PC-3 (cell line): Measurements from ENCODE around the gene GPR137B. TPM values are rescaled to one million over a fixed set of nuclear protein-coding genes. Genes with fewer than 3 reads are reported as not detected.
"Not testable (repeated sequence)": the region's sequence is repeated elsewhere in the genome, so short reads cannot be mapped to it uniquely, and the experiment has no call there.

Source experiments
- ATAC-seq: fragments of 200-7000 bp; cut with Tn5 transposase; 2 replicates; pipeline ENCODE4 v1.9.1; 2020; ENCODE audit warnings: mild to moderate bottlenecking, moderate library complexity
- BruUV-seq: library from RNA; stranded (reverse); fragments of 400-500 nt; replicated peaks from 2 replicates; lab custom pipeline; 2021; lab: Mats Ljungman, UMichigan
- CTCF ChIA-PET: fragments of 300-600 bp; sonication (Branson Sonifier 250); formaldehyde crosslinking; loops from one replicate; lab custom pipeline; 2022; ENCODE audit warnings: antibody characterized with exemption; lab: Charles Lee
- POLR2A ChIA-PET: fragments of 300-600 bp; sonication (Branson Sonifier 250); formaldehyde crosslinking; loops from one replicate; lab custom pipeline; 2022; ENCODE audit warnings: antibody characterized with exemption; ENCODE audit not compliant: unreplicated experiment; lab: Charles Lee
- DNase-seq: peaks from one replicate; pipeline ENCODE4 v3.0.0-alpha.2; 2015
- H2AFZ ChIP-seq: fragments of 300-600 bp; sonication (generic); 2 replicates; pipeline ENCODE4 v1.6.0; 2016; ENCODE audit warnings: antibody characterized with exemption, low read length
- H3F3A ChIP-seq: fragments of 300-600 bp; sonication (generic); one replicate; pipeline ENCODE4 v1.6.0; 2017; ENCODE audit warnings: antibody characterized with exemption, low read length, control low read depth, mild to moderate bottlenecking; ENCODE audit not compliant: unreplicated experiment
- H3K27ac ChIP-seq: fragments of 300-600 bp; sonication (generic); 2 replicates; pipeline ENCODE4 v1.5.1; 2016; ENCODE audit warnings: mild to moderate bottlenecking, low read length
- H3K27me3 ChIP-seq: fragments of 300-600 bp; sonication (generic); 2 replicates; pipeline ENCODE4 v1.6.1; 2016; ENCODE audit warnings: low read length, mixed read lengths
- H3K36me3 ChIP-seq: fragments of 300-600 bp; sonication (generic); 2 replicates; pipeline ENCODE4 v1.6.1; 2016; ENCODE audit warnings: low read depth, mixed run types, low read length, mixed read lengths
- H3K4me1 ChIP-seq: fragments of 300-600 bp; sonication (generic); 2 replicates; pipeline ENCODE4 v1.5.1; 2016; ENCODE audit warnings: low read length; ENCODE audit not compliant: insufficient read depth
- H3K4me2 ChIP-seq: fragments of 300-600 bp; sonication (generic); 2 replicates; pipeline ENCODE4 v1.6.0; 2016; ENCODE audit warnings: low read length
- H3K4me3 ChIP-seq: fragments of 300-600 bp; sonication (generic); 2 replicates; pipeline ENCODE4 v1.5.1; 2016; ENCODE audit warnings: mild to moderate bottlenecking, low read length, mixed read lengths
- H3K79me2 ChIP-seq: fragments of 300-600 bp; sonication (generic); 2 replicates; pipeline ENCODE4 v1.6.1; 2017; ENCODE audit warnings: low read length, mixed read lengths
- H3K9ac ChIP-seq: fragments of 300-600 bp; sonication (generic); 2 replicates; pipeline ENCODE4 v1.6.0; 2016; ENCODE audit warnings: mild to moderate bottlenecking, low read length
- H3K9me2 ChIP-seq: fragments of 300-600 bp; sonication (generic); replicated peaks from 2 replicates; pipeline ENCODE4 v1.6.1; 2016; ENCODE audit warnings: mixed run types, low read length, mixed read lengths
- H3K9me3 ChIP-seq: fragments of 300-600 bp; sonication (generic); 2 replicates; pipeline ENCODE4 v1.6.1; 2016; ENCODE audit warnings: low read length, mixed read lengths
- H4K20me1 ChIP-seq: fragments of 300-600 bp; sonication (generic); 2 replicates; pipeline ENCODE4 v1.6.1; 2016; ENCODE audit warnings: low read length, mixed read lengths
- EZH2 ChIP-seq: fragments of 300-600 bp; sonication (generic); IDR thresholded peaks from one replicate; pipeline ENCODE4 v1.6.1; 2017; ENCODE audit warnings: antibody characterized with exemption, mild to moderate bottlenecking, low read length; ENCODE audit not compliant: unreplicated experiment
- EZH2phosphoT487 ChIP-seq: fragments of 300-600 bp; sonication (generic); IDR thresholded peaks from 2 replicates; pipeline ENCODE4 v1.6.1; 2018; ENCODE audit warnings: mild to moderate bottlenecking, antibody characterized with exemption, low read length, borderline replicate concordance
- intact Hi-C: fragments of 100-400 bp; cut with micrococcal nuclease; formaldehyde crosslinking; loops from 2 replicates; pipeline ENCODE4 v1.9.0; 2023
- total RNA-seq: library from RNA; depleted of rRNA; stranded (reverse); fragments of >200 nt; gene quantifications from 2 replicates; pipeline ENCODE4 v1.2.3, GENCODE V29; 2014
- TF ChIP-seq, protein P1 (sequence below): fragments of 300-600 bp; sonication (generic); conservative IDR thresholded peaks from 2 replicates; pipeline ENCODE4 v1.5.1; 2017; ENCODE audit warnings: antibody characterized with exemption, low read depth, mild to moderate bottlenecking, low read length

GPR137B gene
- total RNA-seq, 1 experiment from 2014 or later: 2.3 TPM

DNA sequence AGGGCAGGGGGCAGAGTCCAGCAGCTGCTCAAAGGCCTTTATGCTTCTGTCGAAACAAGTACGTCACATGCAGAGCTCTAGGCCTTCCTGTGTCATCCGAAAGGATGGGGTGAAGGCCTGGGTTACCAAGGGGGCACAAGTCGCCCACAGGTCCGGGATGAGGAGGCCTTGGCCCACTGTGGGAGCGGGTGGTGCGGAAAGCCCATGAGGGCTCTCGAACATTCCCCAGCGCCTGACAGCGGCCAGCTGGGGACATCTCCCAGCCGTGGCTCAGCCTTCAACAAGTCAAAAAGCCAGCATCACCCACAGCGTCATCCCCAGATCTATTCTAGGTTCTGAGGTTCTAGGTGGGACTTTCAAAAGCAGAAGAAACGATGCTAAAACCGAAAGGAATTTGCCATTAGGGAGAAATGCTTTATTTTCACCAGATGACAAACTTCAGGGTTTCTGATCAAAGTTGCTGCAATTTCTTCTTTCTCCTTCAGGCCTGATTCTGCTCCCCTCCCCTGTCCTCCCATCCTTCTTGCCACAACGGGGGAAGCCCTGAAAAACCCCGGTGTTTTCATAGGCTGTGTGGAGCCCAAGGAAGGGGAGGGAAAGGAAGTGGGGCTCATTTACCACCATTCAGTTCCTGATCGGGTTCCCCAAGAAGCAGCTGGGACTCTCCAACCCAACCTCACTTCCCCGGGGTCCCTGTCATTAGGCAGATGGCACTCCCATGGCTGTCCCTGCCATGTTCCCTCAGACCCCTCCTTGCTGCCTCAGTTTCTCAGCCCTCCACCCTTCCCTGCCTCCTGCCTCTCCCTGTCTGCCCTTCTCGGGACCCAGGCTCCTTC, 17.6 kb downstream of the GPR137B start:
- intact Hi-C loops: no loop called here
- TF ChIP-seq EZH2 (no peak), EZH2phosphoT487 (no peak)
- TF ChIP-seq, protein P1, sequence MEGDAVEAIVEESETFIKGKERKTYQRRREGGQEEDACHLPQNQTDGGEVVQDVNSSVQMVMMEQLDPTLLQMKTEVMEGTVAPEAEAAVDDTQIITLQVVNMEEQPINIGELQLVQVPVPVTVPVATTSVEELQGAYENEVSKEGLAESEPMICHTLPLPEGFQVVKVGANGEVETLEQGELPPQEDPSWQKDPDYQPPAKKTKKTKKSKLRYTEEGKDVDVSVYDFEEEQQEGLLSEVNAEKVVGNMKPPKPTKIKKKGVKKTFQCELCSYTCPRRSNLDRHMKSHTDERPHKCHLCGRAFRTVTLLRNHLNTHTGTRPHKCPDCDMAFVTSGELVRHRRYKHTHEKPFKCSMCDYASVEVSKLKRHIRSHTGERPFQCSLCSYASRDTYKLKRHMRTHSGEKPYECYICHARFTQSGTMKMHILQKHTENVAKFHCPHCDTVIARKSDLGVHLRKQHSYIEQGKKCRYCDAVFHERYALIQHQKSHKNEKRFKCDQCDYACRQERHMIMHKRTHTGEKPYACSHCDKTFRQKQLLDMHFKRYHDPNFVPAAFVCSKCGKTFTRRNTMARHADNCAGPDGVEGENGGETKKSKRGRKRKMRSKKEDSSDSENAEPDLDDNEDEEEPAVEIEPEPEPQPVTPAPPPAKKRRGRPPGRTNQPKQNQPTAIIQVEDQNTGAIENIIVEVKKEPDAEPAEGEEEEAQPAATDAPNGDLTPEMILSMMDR: no peak
- BruUV-seq: no TSS peak
- H3K9me2 ChIP-seq: no peaks in the 10 kb centered on the region
- no peaks in the 10 kb centered on the region for H4K20me1 ChIP-seq
- no peaks in the 10 kb centered on the region for H3K79me2 ChIP-seq
- no peak overlapping the region for H3K4me2 ChIP-seq
- DNase-seq (no peak), ATAC-seq (no peak)
- H3K27ac ChIP-seq: no peak overlapping the region
- no peak overlapping the region for H3K9ac ChIP-seq
- no peak overlapping the region for H2AFZ ChIP-seq
- no peaks in the 10 kb centered on the region for H3K36me3 ChIP-seq
- POLR2A ChIA-PET: no interaction called here
- CTCF ChIA-PET: no interaction called here
- no peaks in the 10 kb centered on the region for H3K4me1 ChIP-seq
- H3F3A ChIP-seq: no peaks in the 10 kb centered on the region
- no peaks in the 10 kb centered on the region for H3K9me3 ChIP-seq
- H3K4me3 ChIP-seq: no peak overlapping the region
- H3K27me3 ChIP-seq: no peaks in the 10 kb centered on the region

DNA sequence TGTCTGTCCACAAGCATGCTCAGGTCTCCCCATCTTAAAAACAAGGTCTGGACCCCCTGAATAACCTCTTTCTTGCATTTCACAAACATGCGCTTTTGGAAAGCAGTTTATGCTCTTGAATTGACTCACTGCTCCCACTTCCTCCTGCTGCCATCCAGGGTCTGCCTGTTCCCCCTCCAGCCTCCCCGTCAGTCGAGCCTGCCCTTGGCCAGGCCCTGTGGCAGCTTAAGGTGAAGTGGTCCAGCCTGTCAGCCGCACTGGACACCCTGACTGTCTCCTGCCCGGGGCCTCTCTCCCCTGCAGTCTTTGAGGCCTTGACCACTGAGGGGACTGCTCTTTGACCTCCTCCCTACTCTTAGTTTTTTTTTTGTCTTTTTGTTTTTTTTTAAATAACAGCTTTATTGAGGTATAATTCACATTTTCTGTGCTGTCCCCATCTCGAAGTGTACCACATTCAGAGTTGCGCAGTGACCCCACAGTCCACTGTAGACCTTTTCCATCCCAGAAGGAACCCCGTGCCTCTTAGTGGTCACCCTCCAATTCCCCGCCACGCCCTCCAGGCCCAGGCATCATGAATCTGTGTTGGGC, 18.3 kb downstream of the GPR137B start:
- Histone ChIP-seq H3K4me2 (no peak overlapping the region), H3K36me3 (no peaks in the 10 kb centered on the region), H3K79me2 (no peaks in the 10 kb centered on the region), H3K9me3 (no peaks in the 10 kb centered on the region), H4K20me1 (no peaks in the 10 kb centered on the region), H2AFZ (no peak overlapping the region), H3F3A (no peaks in the 10 kb centered on the region), H3K4me1 (no peaks in the 10 kb centered on the region), H3K27me3 (no peaks in the 10 kb centered on the region), H3K9ac (no peak overlapping the region), H3K9me2 (no peaks in the 10 kb centered on the region), H3K4me3 (no peak overlapping the region), H3K27ac (no peak overlapping the region)
- CTCF ChIA-PET: no interaction called here
- ATAC-seq (no peak), DNase-seq (no peak)
- TF ChIP-seq EZH2phosphoT487 (no peak), EZH2 (no peak)
- TF ChIP-seq, protein P1: no peak
- POLR2A ChIA-PET: no interaction called here
- intact Hi-C loops: no loop called here
- no TSS peak for BruUV-seq

DNA sequence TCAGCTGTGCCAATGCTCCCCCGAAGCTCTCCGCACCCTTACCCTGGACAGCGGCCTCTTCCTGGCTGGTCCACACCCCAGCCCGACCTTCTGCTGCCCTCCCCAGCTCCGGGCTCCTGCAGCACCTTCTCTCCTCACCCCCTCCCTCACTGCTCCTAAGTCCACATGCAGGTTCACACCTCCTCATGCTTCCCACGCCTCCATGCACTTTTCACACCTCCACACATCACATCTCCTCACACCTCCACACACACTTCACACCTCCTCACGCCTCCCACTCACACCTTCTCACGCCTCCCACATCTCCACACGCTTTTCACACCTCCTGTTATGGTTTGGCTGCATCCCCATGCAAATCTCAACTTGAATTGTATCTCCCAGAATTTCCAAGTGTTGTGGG, 18.9 kb downstream of the GPR137B start:
- Histone ChIP-seq H2AFZ (no peak overlapping the region), H3K9me2 (no peaks in the 10 kb centered on the region), H3K27ac (no peak overlapping the region), H3K27me3 (no peaks in the 10 kb centered on the region), H3K79me2 (no peaks in the 10 kb centered on the region), H3K4me3 (no peak overlapping the region), H3K4me2 (no peak overlapping the region), H4K20me1 (no peaks in the 10 kb centered on the region), H3K36me3 (no peaks in the 10 kb centered on the region), H3K4me1 (no peaks in the 10 kb centered on the region), H3K9ac (no peak overlapping the region), H3K9me3 (no peaks in the 10 kb centered on the region), H3F3A (no peaks in the 10 kb centered on the region)
- no peak for TF ChIP-seq EZH2
- TF ChIP-seq EZH2phosphoT487: no peak
- TF ChIP-seq, protein P1: no peak
- CTCF ChIA-PET: no interaction called here
- no TSS peak for BruUV-seq
- DNase-seq (no peak), ATAC-seq (no peak)
- intact Hi-C loops: no loop called here
- POLR2A ChIA-PET: no interaction called here

DNA sequence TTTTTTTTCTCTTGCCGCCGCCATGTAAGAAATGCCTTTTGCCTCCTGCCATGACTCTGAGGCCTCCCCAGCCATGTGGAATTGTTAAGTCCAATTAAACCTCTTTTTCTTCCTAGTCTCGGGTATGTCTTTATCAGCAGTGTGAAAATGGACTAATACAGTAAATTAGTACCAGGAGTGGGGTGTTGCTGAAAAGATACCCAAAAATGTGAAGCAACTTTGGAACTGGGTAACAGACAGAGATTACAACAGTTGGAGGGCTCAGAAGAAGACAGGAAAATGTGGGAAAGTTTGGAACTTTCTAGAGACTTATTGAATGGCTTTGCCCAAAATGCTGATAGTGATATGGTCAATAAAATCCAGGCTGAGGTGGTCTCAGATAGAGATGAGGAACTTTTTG, 19.4 kb downstream of the GPR137B start:
- H3F3A ChIP-seq, H2AFZ ChIP-seq, ATAC-seq, H3K79me2 ChIP-seq, H4K20me1 ChIP-seq, intact Hi-C loops, POLR2A ChIA-PET, H3K27ac ChIP-seq, H3K36me3 ChIP-seq, H3K9me2 ChIP-seq, H3K4me3 ChIP-seq, H3K9me3 ChIP-seq, H3K9ac ChIP-seq, DNase-seq, H3K27me3 ChIP-seq, H3K4me1 ChIP-seq, BruUV-seq, CTCF ChIA-PET, H3K4me2 ChIP-seq: not testable (repeated sequence)
